Liver (tissue), 9 donors: ENCODE data around the gene PLCB1. TPM values are rescaled to one million over a fixed set of nuclear protein-coding genes. Genes with fewer than 3 reads are reported as not detected.

Experiments used
- DNase-seq: peaks from one replicate; pipeline ENCODE4 v3.0.0-alpha.2; 2017; ENCODE audit warnings: low spot score
- H3K27ac ChIP-seq, 2 donors: one replicate each; pipeline ENCODE4 v1.7.0; 2013; ENCODE audit warnings: inconsistent platforms in 2 of 2, low read length in 2 of 2, control low read depth in 1 of 2, low read depth in 1 of 2, mild to moderate bottlenecking in 1 of 2
- H3K27me3 ChIP-seq, 4 donors: one replicate each; pipeline versions ENCODE4 v1.6.1 to v1.7.0; 2013; ENCODE audit warnings: low read length in 3 of 4, inconsistent platforms in 1 of 4, mild to moderate bottlenecking in 1 of 4, moderate library complexity in 1 of 4; ENCODE audit not compliant: control insufficient read depth in 4 of 4, insufficient read depth in 4 of 4
- H3K36me3 ChIP-seq, 4 donors: one replicate each; pipeline versions ENCODE4 v1.6.1 to v1.7.0; 2013; ENCODE audit warnings: low read length in 3 of 4, mild to moderate bottlenecking in 3 of 4, low read depth in 1 of 4, moderate library complexity in 1 of 4; ENCODE audit not compliant: control insufficient read depth in 4 of 4, insufficient read depth in 3 of 4
- H3K4me1 ChIP-seq, 4 donors: one replicate each; pipeline versions ENCODE4 v1.6.1 to v1.7.0; 2013; ENCODE audit warnings: low read length in 3 of 4, mild to moderate bottlenecking in 3 of 4, moderate library complexity in 1 of 4; ENCODE audit not compliant: control insufficient read depth in 4 of 4, insufficient read depth in 4 of 4
- H3K4me3 ChIP-seq, 3 donors: one replicate each; pipeline versions ENCODE4 v1.6.1 to v1.7.0; 2013; ENCODE audit warnings: low read length in 3 of 3, control low read depth in 1 of 3, low read depth in 1 of 3, mild to moderate bottlenecking in 1 of 3
- H3K9ac ChIP-seq, 2 donors: one replicate each; pipeline ENCODE4 v1.7.0; 2013; ENCODE audit warnings: low read length in 2 of 2, mild to moderate bottlenecking in 2 of 2, moderate library complexity in 2 of 2, control low read depth in 1 of 2, low read depth in 1 of 2
- H3K9me3 ChIP-seq, 4 donors: one replicate each; pipeline versions ENCODE4 v1.6.1 to v1.7.0; 2013; ENCODE audit warnings: low read length in 3 of 4; ENCODE audit not compliant: control insufficient read depth in 4 of 4
- ATF3 ChIP-seq: IDR thresholded peaks from 2 replicates; pipeline ENCODE4 v1.6.1; 2016; ENCODE audit warnings: antibody characterized with exemption
- CTCF ChIP-seq: fragments of 150-350 bp; IDR thresholded peaks from 2 replicates; pipeline ENCODE4 v1.5.1; 2017; ENCODE audit warnings: improper control_type of control experiment, low read depth, low read length; ENCODE audit not compliant: missing input control
- EGR1 ChIP-seq, 2 donors: IDR thresholded peaks; 2 replicates each; pipeline ENCODE4 v1.6.1; 2016 to 2018; ENCODE audit warnings: antibody characterized with exemption in 2 of 2, low read depth in 2 of 2
- FOXA2 ChIP-seq: IDR thresholded peaks from 2 replicates; pipeline ENCODE4 v1.6.1; 2016; ENCODE audit warnings: antibody characterized with exemption
- HNF4A ChIP-seq, 2 donors: conservative IDR thresholded peaks; 2 replicates each; pipeline ENCODE4 v1.6.1; 2016; ENCODE audit warnings: antibody characterized with exemption in 2 of 2, mild to moderate bottlenecking in 2 of 2
- HNF4G ChIP-seq: IDR thresholded peaks from 2 replicates; pipeline ENCODE4 v1.6.1; 2016; ENCODE audit warnings: antibody characterized with exemption
- JUND ChIP-seq, 2 donors: IDR thresholded peaks; 2 replicates each; pipeline ENCODE4 v1.6.1; 2016; ENCODE audit warnings: antibody characterized with exemption in 2 of 2
- MAX ChIP-seq: IDR thresholded peaks from 2 replicates; pipeline ENCODE4 v1.6.1; 2016; ENCODE audit warnings: antibody characterized with exemption
- NR2F2 ChIP-seq: IDR thresholded peaks from 2 replicates; pipeline ENCODE4 v1.6.1; 2016; ENCODE audit warnings: antibody characterized with exemption
- REST ChIP-seq: IDR thresholded peaks from 2 replicates; pipeline ENCODE4 v1.6.1; 2016; ENCODE audit warnings: antibody characterized with exemption, mild to moderate bottlenecking
- RXRA ChIP-seq, 2 donors: IDR thresholded peaks; 2 replicates each; pipeline ENCODE4 v1.6.1; 2017 to 2018; ENCODE audit warnings: antibody characterized with exemption in 2 of 2, mild to moderate bottlenecking in 1 of 2
- TAF1 ChIP-seq: conservative IDR thresholded peaks from 2 replicates; pipeline ENCODE4 v1.6.1; 2016; ENCODE audit warnings: antibody characterized with exemption, mild to moderate bottlenecking
- YY1 ChIP-seq: IDR thresholded peaks from 2 replicates; pipeline ENCODE4 v1.6.1; 2016; ENCODE audit warnings: antibody characterized with exemption, mild to moderate bottlenecking
- WGBS: extraction: QIAGEN DNeasy Blood & Tissue Kit; methylation state at CpG from one replicate; pipeline ENCODE4 v1.1.7; 2013; 5-methylcytosine and 5-hydroxymethylcytosine counted together
- polyA plus RNA-seq, 2 donors: library from polyadenylated mRNA; stranded (reverse) in 1 of 2; unstranded in 1 of 2; fragments of 200-250 nt in 1 of 2; fragments of >200 nt in 1 of 2; fragmentation: Nextera tagmentation in 1 of 2; extraction: Ambion mirVana in 1 of 2; gene quantifications; one replicate each; pipeline versions ENCODE4 v1.2.1 to v1.2.3, GENCODE V29; 2013 to 2015
- total RNA-seq, 2 donors: library from RNA; depleted of rRNA; stranded (reverse); fragments of >200 nt; gene quantifications; one replicate each; pipeline ENCODE4 v1.2.3, GENCODE V29; 2014
- donor health status: healthy.
- donor health status: healthy.
- donor health status: healthy.
- donor health status: healthy.
- donor health status: healthy.

PLCB1 gene
- total and polyA plus RNA-seq, 4 donors: 3.7 to 13.5 (median 5.9) TPM

- DNase-seq: no peak
- no peaks in the 10 kb centered on the region for H3K36me3 ChIP-seq
- no peaks in the 10 kb centered on the region for H3K4me1 ChIP-seq
Observed at GRCh38 chr20:8200220-8200619, 68.2 kb downstream of the PLCB1 start.

GRCh38 chr20:8203366-8203765, 71.3 kb downstream of the PLCB1 start:
- H3K4me3 ChIP-seq: no peak overlapping the region
- H3K27ac ChIP-seq: no peak overlapping the region
- H3K4me1 ChIP-seq: peaks cover 0 to 2% (median 0%) of the 10 kb centered on the region in 4 donors
- H3K9me3 ChIP-seq: no peaks in the 10 kb centered on the region
- no peak overlapping the region for H3K9ac ChIP-seq
- TF ChIP-seq HNF4G: no peak
- TF ChIP-seq MAX: no peak
- TF ChIP-seq FOXA2: no peak
- H3K36me3 ChIP-seq: no peaks in the 10 kb centered on the region
- no peak for DNase-seq
- 91% methylated on average over 1 of the region's 1 CpG for WGBS
- no peaks in the 10 kb centered on the region for H3K27me3 ChIP-seq

More at GRCh38 chr20:8200220-8200619, 68.2 kb downstream of the PLCB1 start:
- Histone ChIP-seq H3K4me3 (no peak overlapping the region), H3K9ac (no peak overlapping the region), H3K27ac (no peak overlapping the region), H3K27me3 (no peaks in the 10 kb centered on the region), H3K9me3 (no peaks in the 10 kb centered on the region)
- TF ChIP-seq FOXA2: no peak
- no peak for TF ChIP-seq MAX
- no peak for TF ChIP-seq RXRA (IDR thresholded peaks at IDR 0.05)
- TF ChIP-seq CTCF: no peak
- no peak for TF ChIP-seq ATF3
- TF ChIP-seq REST: no peak
- no peak for TF ChIP-seq HNF4G
- no peak for TF ChIP-seq NR2F2
- no peak for TF ChIP-seq YY1
- no peak for TF ChIP-seq TAF1
- no peak for TF ChIP-seq JUND (IDR thresholded peaks at IDR 0.05)
- TF ChIP-seq EGR1 (IDR thresholded peaks at IDR 0.05; ENCODE audit: low read depth in 2 of 2): no peak

GRCh38 chr20:8205996-8206395, 73.9 kb downstream of the PLCB1 start:
- 52% methylated on average over 1 of the region's 1 CpG for WGBS
- Histone ChIP-seq H3K27ac (no peak overlapping the region), H3K4me3 (no peak overlapping the region), H3K27me3 (no peaks in the 10 kb centered on the region), H3K9ac (no peak overlapping the region), H3K36me3 (no peaks in the 10 kb centered on the region), H3K9me3 (no peaks in the 10 kb centered on the region), H3K4me1 (peaks cover 0 to 5% (median 0%) of the 10 kb centered on the region in 4 donors)
- peak; percentile 24 to 32 for TF ChIP-seq RXRA (IDR thresholded peaks at IDR 0.05)
- no peak for TF ChIP-seq REST
- TF ChIP-seq HNF4A (conservative IDR thresholded peaks at IDR 0.05): peak; percentile 14 to 28
- DNase-seq: no peak
